MM.1S (cell line): Measurements from ENCODE around the gene PCNT.
"Not testable (repeated sequence)": the region's sequence is repeated elsewhere in the genome, so short reads cannot be mapped to it uniquely, and the experiment has no call there.

Experiments
- DNase-seq: peaks from one replicate; pipeline ENCODE4 v3.0.0-alpha.2; 2015
- H2AFZ ChIP-seq: fragments of 300-600 bp; sonication (generic); 2 replicates; pipeline ENCODE4 v1.6.0; 2016; ENCODE audit warnings: antibody characterized with exemption, low read length
- H3F3A ChIP-seq: fragments of 300-600 bp; sonication (generic); 2 replicates; pipeline ENCODE4 v1.6.1; 2016; ENCODE audit warnings: mild to moderate bottlenecking, antibody characterized with exemption, low read length, moderate library complexity, mixed read lengths; ENCODE audit not compliant: insufficient read depth
- H3K27ac ChIP-seq: fragments of 300-600 bp; sonication (generic); 2 replicates; pipeline ENCODE4 v1.5.1; 2016; ENCODE audit warnings: mild to moderate bottlenecking, low read length
- H3K27me3 ChIP-seq: fragments of 300-600 bp; sonication (generic); replicated peaks from 2 replicates; pipeline ENCODE4 v1.6.0; 2016; ENCODE audit warnings: low read length; ENCODE audit not compliant: insufficient read depth
- H3K36me3 ChIP-seq: fragments of 300-600 bp; sonication (generic); replicated peaks from 2 replicates; pipeline ENCODE4 v1.6.1; 2016; ENCODE audit warnings: mild to moderate bottlenecking, low read length, mixed read lengths; ENCODE audit not compliant: insufficient read depth
- H3K4me1 ChIP-seq: fragments of 300-600 bp; sonication (generic); 2 replicates; pipeline ENCODE4 v1.6.1; 2016; ENCODE audit warnings: low read length, mixed read lengths
- H3K4me2 ChIP-seq: fragments of 300-600 bp; sonication (generic); 2 replicates; pipeline ENCODE4 v1.6.0; 2016; ENCODE audit warnings: low read depth, low read length
- H3K4me3 ChIP-seq: fragments of 300-600 bp; sonication (generic); 2 replicates; pipeline ENCODE4 v1.5.1; 2016; ENCODE audit warnings: low read length, mixed read lengths
- H3K79me2 ChIP-seq: fragments of 300-600 bp; sonication (generic); 2 replicates; pipeline ENCODE4 v1.6.1; 2016; ENCODE audit warnings: mixed run types, low read length, mixed read lengths
- H3K9ac ChIP-seq: fragments of 300-600 bp; sonication (generic); 2 replicates; pipeline ENCODE4 v1.6.1; 2016; ENCODE audit warnings: low read length, mixed read lengths
- H3K9me2 ChIP-seq: fragments of 300-600 bp; sonication (generic); replicated peaks from 2 replicates; pipeline ENCODE4 v1.6.1; 2016; ENCODE audit warnings: mild to moderate bottlenecking, low read length, mixed read lengths; ENCODE audit not compliant: insufficient read depth
- H3K9me3 ChIP-seq: fragments of 300-600 bp; sonication (generic); replicated peaks from 2 replicates; pipeline ENCODE4 v1.6.1; 2016; ENCODE audit warnings: mild to moderate bottlenecking, low read length, mixed read lengths; ENCODE audit not compliant: insufficient read depth
- H4K20me1 ChIP-seq: fragments of 300-600 bp; sonication (generic); 2 replicates; pipeline ENCODE4 v1.6.1; 2016; ENCODE audit warnings: mild to moderate bottlenecking, low read length, moderate library complexity, mixed read lengths; ENCODE audit not compliant: insufficient read depth
- CTCF ChIP-seq: fragments of 300-600 bp; sonication (generic); IDR thresholded peaks from 2 replicates; pipeline ENCODE4 v1.5.1; 2016; ENCODE audit warnings: antibody characterized with exemption, low read length, mixed read lengths
- EZH2 ChIP-seq: fragments of 300-600 bp; sonication (generic); optimal IDR thresholded peaks from 2 replicates; pipeline ENCODE3; 2017; ENCODE audit warnings: low read depth, mild to moderate bottlenecking, antibody characterized with exemption, low read length, mixed read lengths
- EZH2phosphoT487 ChIP-seq: fragments of 300-600 bp; sonication (generic); IDR thresholded peaks from 2 replicates; pipeline ENCODE4 v1.6.1; 2018; ENCODE audit warnings: antibody characterized with exemption, low read length

Gene PCNT

GRCh38 chr21:46461909-46462308, 138.0 kb downstream of the PCNT start:
- no peak for DNase-seq
- Histone ChIP-seq H3K27me3 (no peaks in the 10 kb centered on the region), H2AFZ (no peak overlapping the region), H3K4me2 (no peak overlapping the region), H3K9me2 (no peaks in the 10 kb centered on the region), H4K20me1 (no peaks in the 10 kb centered on the region), H3K27ac (no peak overlapping the region), H3K4me1 (peaks cover 9% of the 10 kb centered on the region; the same call in 1 of the 2 replicates), H3F3A (peaks cover 4% of the 10 kb centered on the region; the same call in 1 of the 2 replicates), H3K4me3 (no peak overlapping the region), H3K9me3 (no peaks in the 10 kb centered on the region), H3K9ac (no peak overlapping the region), H3K79me2 (peaks cover 68% of the 10 kb centered on the region), H3K36me3 (no peaks in the 10 kb centered on the region)
- TF ChIP-seq CTCF (no peak), EZH2phosphoT487 (no peak), EZH2 (no peak)

DNA sequence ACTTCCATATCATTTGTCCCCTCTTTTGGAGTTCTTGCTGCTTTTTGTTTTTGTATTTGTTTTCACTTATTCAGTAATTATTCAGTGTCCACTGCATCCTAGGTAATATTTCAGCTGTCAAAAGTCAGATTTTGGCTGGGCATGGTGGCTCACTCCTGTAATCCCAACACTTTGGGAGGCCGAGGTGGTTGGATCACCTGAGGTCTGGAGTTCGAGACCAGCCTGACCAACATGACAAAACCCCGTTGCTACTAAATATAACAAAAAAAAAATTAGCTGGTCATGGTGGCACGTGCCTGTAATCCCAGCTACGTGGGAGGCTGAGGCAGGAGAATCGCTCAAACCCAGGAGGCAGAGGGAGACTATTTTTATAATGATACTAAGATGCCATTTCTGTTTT, 141.2 kb downstream of the PCNT start:
- DNase-seq, H3K4me2 ChIP-seq, H3K4me1 ChIP-seq, H3K9me3 ChIP-seq, H3K9ac ChIP-seq, H3K27ac ChIP-seq, H4K20me1 ChIP-seq, H3K9me2 ChIP-seq, H2AFZ ChIP-seq, H3K27me3 ChIP-seq, H3K4me3 ChIP-seq, H3F3A ChIP-seq, H3K36me3 ChIP-seq: not testable (repeated sequence)
- H3K79me2 ChIP-seq = peaks cover 47% of the 10 kb centered on the region

- H3K4me2 ChIP-seq = no peak overlapping the region
- H3K4me3 ChIP-seq = no peak overlapping the region
- TF ChIP-seq CTCF (no peak), EZH2phosphoT487 (no peak), EZH2 (no peak)
- no peaks in the 10 kb centered on the region for H3F3A ChIP-seq
- H3K27ac ChIP-seq = no peak overlapping the region
- no peaks in the 10 kb centered on the region for H3K4me1 ChIP-seq
- H3K36me3 ChIP-seq = no peaks in the 10 kb centered on the region
- DNase-seq = no peak
- H4K20me1 ChIP-seq = no peaks in the 10 kb centered on the region
- H3K9me2 ChIP-seq = no peaks in the 10 kb centered on the region
- no peak overlapping the region for H2AFZ ChIP-seq
- no peaks in the 10 kb centered on the region for H3K27me3 ChIP-seq
- H3K79me2 ChIP-seq = peaks cover 42% of the 10 kb centered on the region
- H3K9ac ChIP-seq = no peak overlapping the region
- no peaks in the 10 kb centered on the region for H3K9me3 ChIP-seq
Observed at GRCh38 chr21:46465651-46466050, 141.7 kb downstream of the PCNT start.

DNA sequence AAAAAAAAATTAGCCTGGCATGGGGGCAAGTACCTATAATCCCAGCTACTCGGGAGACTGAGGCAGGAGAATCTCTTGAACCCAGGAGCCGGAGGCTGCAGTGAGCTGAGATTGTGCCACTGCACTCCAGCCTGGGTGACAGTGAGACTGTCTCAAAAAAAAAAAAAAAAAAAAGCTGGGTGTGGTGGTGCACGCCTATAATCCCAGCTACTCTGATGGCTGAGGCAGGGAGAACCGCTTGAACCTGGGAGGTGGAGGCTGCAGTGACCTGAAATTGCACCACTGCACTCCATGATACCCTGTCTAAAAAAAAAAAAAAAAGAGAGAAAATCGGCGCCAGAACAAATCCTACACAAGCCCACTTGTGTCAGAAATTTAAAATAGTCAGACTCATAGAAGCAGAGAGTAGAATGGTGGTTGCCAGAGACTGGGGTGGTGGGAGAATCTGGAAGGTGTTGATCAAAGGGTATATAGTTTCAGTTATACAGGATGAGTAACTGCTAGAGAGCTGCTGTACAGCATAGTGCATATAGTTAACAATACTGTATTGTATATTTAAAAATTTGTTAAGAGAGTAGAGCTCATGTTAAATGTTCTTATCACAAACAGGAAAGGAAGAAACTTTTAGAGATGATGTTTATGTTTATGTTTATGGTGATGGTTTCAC, 144.3 kb downstream of the PCNT start:
- H3K9me2 ChIP-seq = no peaks in the 10 kb centered on the region
- no peaks in the 10 kb centered on the region for H3K36me3 ChIP-seq
- H2AFZ ChIP-seq = no peak overlapping the region
- H3K4me3 ChIP-seq = no peak overlapping the region
- H3K79me2 ChIP-seq = peaks cover 33% of the 10 kb centered on the region
- H4K20me1 ChIP-seq = no peaks in the 10 kb centered on the region
- TF ChIP-seq EZH2 (no peak), CTCF (no peak), EZH2phosphoT487 (no peak)
- H3K27me3 ChIP-seq = no peaks in the 10 kb centered on the region
- H3K4me1 ChIP-seq = no peaks in the 10 kb centered on the region
- no peaks in the 10 kb centered on the region for H3F3A ChIP-seq
- no peak overlapping the region for H3K9ac ChIP-seq
- H3K27ac ChIP-seq = no peak overlapping the region
- no peak overlapping the region for H3K4me2 ChIP-seq
- H3K9me3 ChIP-seq = no peaks in the 10 kb centered on the region
- DNase-seq = no peak
